Measurements from ENCODE around the gene M1AP. TPM values are rescaled to one million over a fixed set of nuclear protein-coding genes. Genes with fewer than 3 reads are reported as not detected.
"Not testable (repeated sequence)": the region's sequence is repeated elsewhere in the genome, so short reads cannot be mapped to it uniquely, and the experiment has no call there.

Gene M1AP
- total RNA-seq, 1 donor from 2014 or later: 0.24 TPM

GRCh38 chr2:74639550-74639949 lies 8.6 kb downstream of the M1AP start:
- H3K4me3 Mint-ChIP-seq: no peak overlapping the region

GRCh38 chr2:74632939-74633312 lies 15.2 kb downstream of the M1AP start:
- no peak overlapping the region for H3K4me3 Mint-ChIP-seq
- no peak for DNase-seq (ENCODE audit: extremely low spot score, unreplicated experiment)
- TF ChIP-seq CTCF (conservative IDR thresholded peaks at IDR 0.05): no peak
- no peak overlapping the region for H3K27ac Mint-ChIP-seq
- no peaks in the 10 kb centered on the region for H3K4me1 Mint-ChIP-seq (ENCODE audit: unreplicated experiment)
- H3K36me3 Mint-ChIP-seq: no peaks in the 10 kb centered on the region
- no peaks in the 10 kb centered on the region for H3K9me3 Mint-ChIP-seq
- peaks cover 7% of the 10 kb centered on the region for H3K27me3 Mint-ChIP-seq

More at GRCh38 chr2:74639550-74639949, 8.6 kb downstream of the M1AP start:
- H3K9me3 Mint-ChIP-seq: no peaks in the 10 kb centered on the region
- TF ChIP-seq CTCF (conservative IDR thresholded peaks at IDR 0.05): no peak
- DNase-seq (ENCODE audit: extremely low spot score, unreplicated experiment): no peak
- H3K27me3 Mint-ChIP-seq: peaks cover 7% of the 10 kb centered on the region
- H3K4me1 Mint-ChIP-seq (ENCODE audit: unreplicated experiment): no peaks in the 10 kb centered on the region
- H3K27ac Mint-ChIP-seq: no peak overlapping the region
- no peaks in the 10 kb centered on the region for H3K36me3 Mint-ChIP-seq

GRCh38 chr2:74632209-74632938 lies 15.8 kb downstream of the M1AP start:
- no peak for TF ChIP-seq CTCF (conservative IDR thresholded peaks at IDR 0.05)
- H3K27me3 Mint-ChIP-seq: peaks cover 7% of the 10 kb centered on the region
- no peak overlapping the region for H3K4me3 Mint-ChIP-seq
- no peaks in the 10 kb centered on the region for H3K9me3 Mint-ChIP-seq
- H3K36me3 Mint-ChIP-seq: no peaks in the 10 kb centered on the region
- H3K4me1 Mint-ChIP-seq (ENCODE audit: unreplicated experiment): no peaks in the 10 kb centered on the region
- no peak for DNase-seq (ENCODE audit: extremely low spot score, unreplicated experiment)
- H3K27ac Mint-ChIP-seq: no peak overlapping the region

GRCh38 chr2:74630454-74630853 lies 17.7 kb downstream of the M1AP start:
- H3K4me3 Mint-ChIP-seq; DNase-seq (ENCODE audit: extremely low spot score, unreplicated experiment); H3K27ac Mint-ChIP-seq; H3K36me3 Mint-ChIP-seq; H3K27me3 Mint-ChIP-seq; H3K4me1 Mint-ChIP-seq (ENCODE audit: unreplicated experiment); H3K9me3 Mint-ChIP-seq: not testable (repeated sequence)

- Mint-ChIP-seq H3K9me3 (no peaks in the 10 kb centered on the region), H3K27ac (no peak overlapping the region), H3K4me1 (ENCODE audit: unreplicated experiment) (no peaks in the 10 kb centered on the region), H3K4me3 (no peak overlapping the region), H3K27me3 (no peaks in the 10 kb centered on the region), H3K36me3 (no peaks in the 10 kb centered on the region)
- TF ChIP-seq CTCF (conservative IDR thresholded peaks at IDR 0.05): no peak
- DNase-seq (ENCODE audit: extremely low spot score, unreplicated experiment): no peak
Observed at GRCh38 chr2:74628538-74629105, 19.5 kb downstream of the M1AP start.

GRCh38 chr2:74625658-74626425 lies 22.3 kb downstream of the M1AP start:
- TF ChIP-seq CTCF (conservative IDR thresholded peaks at IDR 0.05): no peak
- DNase-seq (ENCODE audit: extremely low spot score, unreplicated experiment): no peak
- H3K36me3 Mint-ChIP-seq: no peaks in the 10 kb centered on the region
- H3K4me3 Mint-ChIP-seq: no peak overlapping the region
- no peak overlapping the region for H3K27ac Mint-ChIP-seq
- no peaks in the 10 kb centered on the region for H3K27me3 Mint-ChIP-seq
- H3K9me3 Mint-ChIP-seq: no peaks in the 10 kb centered on the region
- no peaks in the 10 kb centered on the region for H3K4me1 Mint-ChIP-seq (ENCODE audit: unreplicated experiment)
